Frontal cortex (tissue), 1 donor: ENCODE measurements around the gene TCEAL9. TPM values are rescaled to one million over a fixed set of nuclear protein-coding genes. Genes with fewer than 3 reads are reported as not detected.

ENCODE experiments used
- small RNA-seq: library from RNA; depleted of rRNA; stranded (forward); fragments of <200 nt; gene quantifications from one replicate; pipeline ENCODE3, GENCODE V24; 2014
- total RNA-seq: library from RNA; depleted of rRNA; stranded (reverse); fragments of >200 nt; gene quantifications from one replicate; pipeline ENCODE4 v1.2.3, GENCODE V29; 2014

The TCEAL9 gene
- total RNA-seq, 1 donor from 2014 or later: 27.7 TPM

Small RNA genes within 50 kb of the gene (small RNA-seq; reads per million reads assigned to genes)
- not detected for gene Z92846.1

Other genes starting within 250 kb of the TCEAL9 start
- 110 TPM for gene BEX4, start 141.4 kb upstream of the TCEAL9 start, total RNA-seq
- 106 TPM for gene TCEAL8, start 101.4 kb upstream of the TCEAL9 start, total RNA-seq
- gene TCEAL5, start 79.8 kb upstream of the TCEAL9 start, total RNA-seq: 6.9 TPM
- gene BEX2, start 45.5 kb upstream of the TCEAL9 start, total RNA-seq: 110 TPM
- gene TCEAL7, start 26.3 kb upstream of the TCEAL9 start, total RNA-seq: 107 TPM
- 179 TPM for gene BEX3, start 20.0 kb downstream of the TCEAL9 start, total RNA-seq
- 0.82 TPM for gene RAB40A, start 163.0 kb downstream of the TCEAL9 start, total RNA-seq
- gene TCEAL4, start 229.0 kb downstream of the TCEAL9 start, total RNA-seq: 54.2 TPM